AG04450 (cell line): Measurements from ENCODE around the gene ZNF680. TPM values are rescaled to one million over a fixed set of nuclear protein-coding genes. Genes with fewer than 3 reads are reported as not detected.
"Not testable (repeated sequence)": the region's sequence is repeated elsewhere in the genome, so short reads cannot be mapped to it uniquely, and the experiment has no call there.

Source experiments
- CTCF ChIA-PET: fragments of 300-600, 350-600 bp; formaldehyde crosslinking; extraction: SDS; loops from one replicate; lab custom pipeline; 2022; ENCODE audit warnings: antibody characterized with exemption, inconsistent platforms; lab: Charles Lee
- POLR2A ChIA-PET: fragments of 350-600 bp; formaldehyde crosslinking; extraction: SDS; loops from one replicate; lab custom pipeline; 2021; ENCODE audit warnings: antibody characterized with exemption, inconsistent platforms; lab: Yijun Ruan, JAX
- DNase-seq: peaks from one replicate; pipeline ENCODE4 v3.0.0-alpha.2; 2011; ENCODE audit warnings: low read depth, low spot score
- H3K27ac ChIP-seq: one replicate; pipeline ENCODE4 v1.5.1; 2012; ENCODE audit warnings: low read depth, low read length, control low read depth
- H3K27me3 ChIP-seq: one replicate; pipeline ENCODE4 v1.6.0; 2012; ENCODE audit warnings: low read length; ENCODE audit not compliant: control insufficient read depth, insufficient read depth
- H3K4me3 ChIP-seq: 2 replicates; pipeline ENCODE4 v1.5.1; 2011; ENCODE audit warnings: mild to moderate bottlenecking, low read depth, low read length, control low read depth
- H3K9me3 ChIP-seq: 2 replicates; pipeline ENCODE4 v1.5.1; 2012; ENCODE audit warnings: low read length; ENCODE audit not compliant: control insufficient read depth, insufficient read depth
- CTCF ChIP-seq: IDR thresholded peaks from 2 replicates; pipeline ENCODE4 v1.5.1; 2011; ENCODE audit warnings: low read depth, low read length, control low read depth, inconsistent platforms
- polyA plus RNA-seq: library from polyadenylated mRNA; depleted of rRNA; stranded (reverse); fragments of >200 nt; gene quantifications from 2 replicates; pipeline ENCODE4 v1.2.3, GENCODE V29; 2011

ZNF680 gene
- polyA plus RNA-seq, 1 experiment = 2.9 TPM

GRCh38 chr7:64557601-64558322 is 5.1 kb downstream of the ZNF680 start:
- POLR2A ChIA-PET = no interaction called here
- no peak for DNase-seq
- Histone ChIP-seq H3K27ac (no peak overlapping the region), H3K9me3 (peaks cover 9% of the 10 kb centered on the region), H3K27me3 (no peaks in the 10 kb centered on the region), H3K4me3 (no peak overlapping the region)
- CTCF ChIA-PET = interaction anchor here (0.7 kb wide), 1 partner anchor 1884 kb away, joined by 6 read pairs; no protein-coding TSS in a partner anchor
- TF ChIP-seq CTCF = no peak

GRCh38 chr7:64555046-64555445 is 7.8 kb downstream of the ZNF680 start:
- ChIA-PET POLR2A (no interaction called here), CTCF (no interaction called here)
- TF ChIP-seq CTCF = no peak
- Histone ChIP-seq H3K4me3 (no peak overlapping the region), H3K27ac (no peak overlapping the region), H3K9me3 (peaks cover 9% of the 10 kb centered on the region), H3K27me3 (no peaks in the 10 kb centered on the region)
- no peak for DNase-seq

GRCh38 chr7:64554188-64554587 is 8.7 kb downstream of the ZNF680 start:
- H3K4me3 ChIP-seq, POLR2A ChIA-PET, DNase-seq, H3K27me3 ChIP-seq, H3K9me3 ChIP-seq, H3K27ac ChIP-seq, CTCF ChIA-PET: not testable (repeated sequence)

DNA sequence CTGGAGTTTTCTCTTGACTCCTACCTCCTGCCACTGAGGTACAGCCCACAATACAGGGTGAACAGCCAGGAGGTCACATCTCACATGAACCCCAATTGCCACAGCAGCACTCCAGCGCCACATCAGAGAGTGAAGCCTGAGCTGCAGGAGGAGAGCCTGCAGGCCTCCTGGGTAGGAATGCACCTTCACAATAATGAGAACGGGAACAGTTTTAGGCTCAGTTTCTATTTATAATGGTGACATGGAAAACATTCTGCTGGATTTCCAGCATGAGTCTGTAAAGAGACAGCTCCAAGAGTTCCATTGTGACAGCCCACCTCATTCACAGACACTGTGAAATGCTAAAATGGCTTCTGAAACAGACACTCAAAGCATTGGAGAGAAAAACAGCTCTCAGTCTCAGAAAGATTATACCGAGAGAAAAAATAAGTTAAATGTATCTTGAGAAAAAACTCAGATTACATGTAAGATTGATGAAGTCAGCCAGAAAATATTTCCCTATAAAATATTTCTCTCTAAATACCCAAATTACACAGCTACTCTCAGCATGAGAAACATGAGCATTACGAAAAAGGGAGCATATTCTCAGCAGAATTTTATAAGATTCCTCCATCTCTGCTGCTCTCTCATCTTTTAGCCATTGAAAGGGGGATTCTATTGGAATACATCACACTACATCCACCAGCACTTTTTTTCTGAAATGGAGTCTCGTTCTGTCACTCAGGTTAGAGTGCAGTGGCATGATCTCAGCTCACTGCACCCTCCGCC is 11.3 kb downstream of the ZNF680 start:
- no peak overlapping the region for H3K27ac ChIP-seq
- no peak for TF ChIP-seq CTCF
- ChIA-PET CTCF (no interaction called here), POLR2A (no interaction called here)
- H3K4me3 ChIP-seq = no peak overlapping the region
- H3K27me3 ChIP-seq = no peaks in the 10 kb centered on the region
- no peak for DNase-seq
- H3K9me3 ChIP-seq = peaks cover 9% of the 10 kb centered on the region; the same call in 1 of the 2 replicates

DNA sequence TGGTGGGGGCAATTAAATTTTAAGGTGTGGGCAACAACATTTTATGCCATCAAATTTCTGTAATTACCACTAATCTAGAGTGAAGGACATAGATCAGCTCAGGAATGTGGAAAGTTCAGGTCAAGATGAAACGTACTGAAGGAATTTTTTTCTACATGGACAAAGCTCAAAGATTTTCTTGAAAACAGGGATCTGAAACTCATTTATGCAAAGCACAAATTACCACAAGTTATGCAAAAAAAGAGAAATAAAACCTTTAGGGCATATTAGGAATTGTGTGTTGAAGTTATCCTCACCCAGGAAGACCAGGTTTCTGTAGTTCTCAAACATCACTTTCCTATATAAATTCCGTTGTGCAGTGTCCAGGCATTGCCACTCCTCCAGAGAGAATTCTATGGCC is 18.9 kb downstream of the ZNF680 start:
- no peak overlapping the region for H3K4me3 ChIP-seq
- TF ChIP-seq CTCF = no peak
- no peak overlapping the region for H3K27ac ChIP-seq
- ChIA-PET CTCF (no interaction called here), POLR2A (no interaction called here)
- H3K9me3 ChIP-seq = no peaks in the 10 kb centered on the region
- no peak for DNase-seq
- no peaks in the 10 kb centered on the region for H3K27me3 ChIP-seq
